GM06990 (cell line): ENCODE measurements around the gene MAP3K6.

ENCODE experiments used
- DNase-seq: peaks from one replicate; pipeline ENCODE4 v3.0.0-alpha.2; 2011; ENCODE audit not compliant: insufficient read length; ENCODE audit errors: extremely low read depth
- H3K27me3 ChIP-seq: replicated peaks from 2 replicates; pipeline ENCODE4 v1.6.0; 2011; ENCODE audit warnings: low read length; ENCODE audit not compliant: control insufficient read depth, insufficient read depth
- H3K36me3 ChIP-seq: 2 replicates; pipeline ENCODE4 v1.5.1; 2011; ENCODE audit warnings: low read length; ENCODE audit not compliant: control insufficient read depth, insufficient read depth
- H3K4me3 ChIP-seq: replicated peaks from 2 replicates; pipeline ENCODE4 v1.5.1; 2011; ENCODE audit warnings: low read depth, mild to moderate bottlenecking, control low read depth, low read length
- TF ChIP-seq, protein P1 (sequence below): IDR thresholded peaks from 2 replicates; pipeline ENCODE4 v1.5.1; 2011; ENCODE audit warnings: low read length, control low read depth, mild to moderate bottlenecking, inconsistent platforms; ENCODE audit not compliant: insufficient read depth, poor library complexity, severe bottlenecking

The MAP3K6 gene

DNA sequence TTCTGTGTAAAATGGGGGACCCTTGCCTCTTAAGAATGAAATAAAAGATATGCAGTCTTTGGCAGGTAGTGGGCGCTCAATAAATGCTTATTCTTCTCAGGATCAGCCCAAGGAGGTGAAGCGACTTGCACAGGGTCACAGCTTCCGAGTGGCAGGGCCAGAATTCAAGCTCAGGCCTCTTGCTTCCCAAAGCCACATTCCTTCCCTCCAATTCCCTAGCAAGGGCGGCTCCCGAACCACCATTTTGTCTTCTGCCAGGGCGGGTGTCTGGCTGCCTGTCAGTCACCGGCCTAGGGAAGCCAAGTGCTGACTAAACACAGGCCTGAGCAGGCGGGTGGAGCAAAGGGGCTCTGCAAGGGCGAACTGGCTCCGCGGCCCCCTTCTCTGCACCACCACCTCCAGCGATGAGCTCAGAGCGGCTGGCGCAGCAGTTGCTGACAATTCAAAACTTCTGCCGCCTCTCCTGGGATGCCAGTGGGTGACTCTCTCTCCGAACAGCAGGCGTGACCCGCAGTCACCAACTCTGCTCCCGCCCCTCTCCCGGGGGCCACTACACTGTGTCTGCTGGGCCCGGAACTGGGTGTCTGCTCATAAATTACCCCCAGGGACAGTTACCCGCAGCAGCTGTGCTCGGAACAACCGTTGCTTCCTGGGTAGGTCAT lies 36.4 kb upstream of the MAP3K6 start:
- Histone ChIP-seq H3K27me3 (no peaks in the 10 kb centered on the region), H3K4me3 (no peak overlapping the region), H3K36me3 (peaks cover 5% of the 10 kb centered on the region)
- peak; percentile 60 for DNase-seq
- TF ChIP-seq, protein P1, sequence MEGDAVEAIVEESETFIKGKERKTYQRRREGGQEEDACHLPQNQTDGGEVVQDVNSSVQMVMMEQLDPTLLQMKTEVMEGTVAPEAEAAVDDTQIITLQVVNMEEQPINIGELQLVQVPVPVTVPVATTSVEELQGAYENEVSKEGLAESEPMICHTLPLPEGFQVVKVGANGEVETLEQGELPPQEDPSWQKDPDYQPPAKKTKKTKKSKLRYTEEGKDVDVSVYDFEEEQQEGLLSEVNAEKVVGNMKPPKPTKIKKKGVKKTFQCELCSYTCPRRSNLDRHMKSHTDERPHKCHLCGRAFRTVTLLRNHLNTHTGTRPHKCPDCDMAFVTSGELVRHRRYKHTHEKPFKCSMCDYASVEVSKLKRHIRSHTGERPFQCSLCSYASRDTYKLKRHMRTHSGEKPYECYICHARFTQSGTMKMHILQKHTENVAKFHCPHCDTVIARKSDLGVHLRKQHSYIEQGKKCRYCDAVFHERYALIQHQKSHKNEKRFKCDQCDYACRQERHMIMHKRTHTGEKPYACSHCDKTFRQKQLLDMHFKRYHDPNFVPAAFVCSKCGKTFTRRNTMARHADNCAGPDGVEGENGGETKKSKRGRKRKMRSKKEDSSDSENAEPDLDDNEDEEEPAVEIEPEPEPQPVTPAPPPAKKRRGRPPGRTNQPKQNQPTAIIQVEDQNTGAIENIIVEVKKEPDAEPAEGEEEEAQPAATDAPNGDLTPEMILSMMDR = peak; percentile 57

- Histone ChIP-seq H3K36me3 (no peaks in the 10 kb centered on the region; the same call in 1 of the 2 replicates), H3K27me3 (no peaks in the 10 kb centered on the region), H3K4me3 (no peak overlapping the region)
- DNase-seq = no peak
- TF ChIP-seq, protein P1 = peak; percentile 39
These were observed 35.6 kb upstream of the MAP3K6 start for GRCh38 chr1:27402349-27402754.

DNA sequence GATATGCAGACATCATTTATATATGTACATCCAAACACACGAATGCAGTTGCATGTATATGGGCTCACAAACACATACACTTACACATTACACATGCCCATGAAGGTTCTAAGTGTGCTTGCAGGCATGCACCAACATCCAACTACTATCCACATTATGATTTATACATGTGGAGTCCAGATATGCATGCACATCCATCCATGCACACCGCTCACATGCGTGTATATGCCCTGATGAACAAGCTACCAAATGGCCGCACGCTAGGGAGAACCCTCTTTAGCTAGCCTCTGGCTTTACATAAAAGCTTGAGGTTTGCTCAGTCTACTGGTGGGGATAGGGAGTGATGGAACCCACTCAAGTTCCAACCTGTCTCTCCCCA lies 34.2 kb upstream of the MAP3K6 start:
- H3K4me3 ChIP-seq = no peak overlapping the region
- H3K27me3 ChIP-seq = no peaks in the 10 kb centered on the region
- H3K36me3 ChIP-seq = no peaks in the 10 kb centered on the region; the same call in 1 of the 2 replicates
- DNase-seq = no peak
- TF ChIP-seq, protein P1 = no peak

- Histone ChIP-seq H3K27me3 (no peaks in the 10 kb centered on the region), H3K4me3 (no peak overlapping the region), H3K36me3 (no peaks in the 10 kb centered on the region; the same call in 1 of the 2 replicates)
- DNase-seq = no peak
- TF ChIP-seq, protein P1 = no peak
These were observed 33.6 kb upstream of the MAP3K6 start for GRCh38 chr1:27400082-27400962.

DNA sequence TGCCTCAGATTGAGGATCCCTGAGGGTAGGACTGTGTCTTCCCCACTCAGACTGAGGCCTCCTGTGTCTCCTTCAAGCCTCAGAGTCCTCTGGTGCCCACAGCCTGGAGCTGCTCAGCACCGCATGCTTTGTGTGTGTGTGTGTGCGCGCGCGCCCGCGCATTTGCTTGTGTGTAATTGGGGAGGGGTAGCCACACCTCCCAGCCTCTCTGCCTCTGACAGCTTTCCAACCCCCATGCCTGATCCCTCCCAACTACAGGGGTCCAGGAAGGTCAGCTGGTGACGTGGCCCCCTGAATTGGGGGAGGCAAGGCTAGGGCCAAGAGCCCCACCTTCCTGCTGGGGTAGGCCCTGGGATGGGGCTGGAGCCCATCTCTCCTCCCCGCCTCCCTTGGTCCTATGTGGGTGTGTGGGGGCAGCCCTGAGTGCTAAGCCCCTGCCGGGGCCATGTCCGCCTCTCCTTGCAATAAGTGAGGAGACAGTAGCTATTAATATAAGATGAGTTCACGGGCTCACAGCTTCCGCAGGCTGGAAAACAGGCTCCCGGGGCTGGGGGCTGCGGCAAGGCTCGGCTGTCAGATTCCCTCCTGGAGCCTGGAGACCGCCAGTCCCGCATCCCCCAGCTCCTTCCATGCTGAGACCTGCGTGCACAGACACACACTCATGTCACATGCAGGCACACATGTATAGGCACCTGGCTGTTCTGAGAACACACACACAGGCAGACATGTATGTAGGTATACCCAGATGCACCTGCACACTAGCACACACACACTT lies 32.7 kb upstream of the MAP3K6 start:
- no peak for DNase-seq
- TF ChIP-seq, protein P1 = no peak
- Histone ChIP-seq H3K36me3 (no peaks in the 10 kb centered on the region; the same call in 1 of the 2 replicates), H3K27me3 (no peaks in the 10 kb centered on the region), H3K4me3 (no peak overlapping the region)
